A549 (cell line): Measurements from ENCODE around the gene TSPAN18. TPM values are rescaled to one million over a fixed set of nuclear protein-coding genes. Genes with fewer than 3 reads are reported as not detected.

Experiments used
- ATAC-seq, 2 experiments: fragments of 200-7000 bp in 1 of 2; fragments of >200 bp in 1 of 2; cut with Nextera tagmentation in 1 of 2; cut with Tn5 transposase in 1 of 2; 3 replicates each; pipeline versions ENCODE4 v1.8.0 to v1.9.1; 2018 to 2020; ENCODE audit warnings: mild to moderate bottlenecking in 1 of 2, moderate library complexity in 1 of 2
- CTCF ChIA-PET: fragments of 300-600 bp; sonication (Branson Sonifier 250); formaldehyde crosslinking; extraction: SDS; loops from one replicate; lab custom pipeline; 2021; ENCODE audit warnings: antibody characterized with exemption, inconsistent platforms; lab: Yijun Ruan, JAX
- POLR2A ChIA-PET: fragments of 350-600 bp; formaldehyde crosslinking; extraction: SDS; loops from one replicate; lab custom pipeline; 2021; ENCODE audit warnings: antibody characterized with exemption, inconsistent platforms; lab: Yijun Ruan, JAX
- DNase-seq, 2 experiments: peaks; one replicate each; pipeline versions ENCODE4 v3.0.0 to v3.0.0-alpha.2; 2011 to 2016; ENCODE audit warnings: low read depth in 1 of 2, low spot score in 1 of 2
- FAIRE-seq: peaks from 2 replicates; lab custom pipeline; 2011; peaks lifted over from hg19 to GRCh38; lab: Jason Lieb, UNC
- H3K27ac ChIP-seq, 2 experiments: fragments of >200 bp; sonication (Bioruptor Twin); formaldehyde crosslinking; 3 replicates each; pipeline ENCODE4 v1.5.1; 2016 to 2017
- H3K4me1 ChIP-seq: fragments of >200 bp; sonication (Bioruptor Twin); formaldehyde crosslinking; 3 replicates; pipeline ENCODE4 v1.6.1; 2016
- H3K4me2 ChIP-seq: fragments of >200 bp; sonication (Bioruptor Twin); formaldehyde crosslinking; 3 replicates; pipeline ENCODE4 v1.6.1; 2016
- H3K4me3 ChIP-seq: fragments of >200 bp; sonication (Bioruptor Twin); formaldehyde crosslinking; 3 replicates; pipeline ENCODE4 v1.5.1; 2016
- H3K9me3 ChIP-seq: fragments of >200 bp; sonication (Bioruptor Twin); formaldehyde crosslinking; 3 replicates; pipeline ENCODE4 v1.6.1; 2016
- CBX2 ChIP-seq: fragments of 200-600 bp; sonication (generic); IDR thresholded peaks from 2 replicates; pipeline ENCODE4 v1.6.1; 2016; ENCODE audit warnings: low read depth, mild to moderate bottlenecking, borderline replicate concordance
- CBX8 ChIP-seq: fragments of 200-600 bp; sonication (generic); IDR thresholded peaks from 2 replicates; pipeline ENCODE4 v1.6.1; 2016
- CEBPB ChIP-seq, 2 experiments: fragments of >200 bp in 1 of 2; sonication (Bioruptor Twin) in 1 of 2; formaldehyde crosslinking in 1 of 2; IDR thresholded peaks; 2 replicates each; pipeline ENCODE4 v1.6.1; 2012 to 2016
- CHD4 ChIP-seq: fragments of 200-600 bp; sonication (generic); IDR thresholded peaks from 2 replicates; pipeline ENCODE4 v1.6.1; 2016; ENCODE audit warnings: antibody characterized with exemption, mild to moderate bottlenecking, borderline replicate concordance
- CTCF ChIP-seq: fragments of >200 bp; sonication (Bioruptor Twin); formaldehyde crosslinking; IDR thresholded peaks from 3 replicates; pipeline ENCODE4 v1.5.1; 2016
- FOSB ChIP-seq: fragments of 250-450 bp; sonication (Bioruptor Pico); IDR thresholded peaks from 2 replicates; pipeline ENCODE4 v1.5.0; 2020; ENCODE audit warnings: mild to moderate bottlenecking, moderate library complexity
- HES2 ChIP-seq: fragments of >200 bp; sonication (Bioruptor Twin); formaldehyde crosslinking; IDR thresholded peaks from 2 replicates; pipeline ENCODE4 v1.6.1; 2016
- HEYL ChIP-seq: fragments of 250-450 bp; sonication (Bioruptor Pico); IDR thresholded peaks from 2 replicates; pipeline ENCODE4 v1.8.0; 2021; ENCODE audit warnings: mild to moderate bottlenecking, moderate library complexity
- HOXB13 ChIP-seq: fragments of 250-450 bp; sonication (Bioruptor Pico); IDR thresholded peaks from 2 replicates; pipeline ENCODE4 v1.5.0; 2020; ENCODE audit warnings: low read depth, mild to moderate bottlenecking, moderate library complexity
- KDM1A ChIP-seq: fragments of 200-600 bp; sonication (generic); IDR thresholded peaks from 2 replicates; pipeline ENCODE4 v1.6.1; 2016; ENCODE audit warnings: low read depth, mild to moderate bottlenecking
- MAZ ChIP-seq: fragments of 150-350 bp; IDR thresholded peaks from 2 replicates; pipeline ENCODE4 v1.6.1; 2014; ENCODE audit warnings: antibody characterized with exemption, low read depth, low read length, borderline replicate concordance
- MYC ChIP-seq: IDR thresholded peaks from 2 replicates; pipeline ENCODE4 v1.6.1; 2012; ENCODE audit warnings: mild to moderate bottlenecking, inconsistent platforms, low read length, improper control_type of control experiment, borderline replicate concordance
- NR3C1 ChIP-seq: fragments of >200 bp; sonication (Bioruptor Twin); formaldehyde crosslinking; IDR thresholded peaks from 3 replicates; pipeline ENCODE4 v1.6.1; 2017
- POLR2AphosphoS2 ChIP-seq: conservative IDR thresholded peaks from 2 replicates; pipeline ENCODE4 v1.6.1; 2012; ENCODE audit warnings: low read length, improper control_type of control experiment, inconsistent platforms
- RAD21 ChIP-seq, 2 experiments: fragments of >200 bp in 1 of 2; sonication (Bioruptor Twin) in 1 of 2; formaldehyde crosslinking in 1 of 2; IDR thresholded peaks in 1 of 2; conservative IDR thresholded peaks in 1 of 2; 2 replicates in 1 of 2; 3 replicates in 1 of 2; pipeline ENCODE4 v1.6.1; 2012 to 2018; ENCODE audit warnings: inconsistent platforms in 1 of 2
- RNF2 ChIP-seq: fragments of 200-600 bp; sonication (generic); IDR thresholded peaks from 2 replicates; pipeline ENCODE4 v1.6.1; 2016; ENCODE audit warnings: low read depth, mild to moderate bottlenecking, antibody characterized with exemption, moderate library complexity, borderline replicate concordance
- SMC3 ChIP-seq: fragments of >200 bp; sonication (Bioruptor Twin); formaldehyde crosslinking; IDR thresholded peaks from 3 replicates; pipeline ENCODE4 v1.6.1; 2018; ENCODE audit warnings: inconsistent platforms
- SREBF2 ChIP-seq: fragments of 450-650 bp; IDR thresholded peaks from 2 replicates; pipeline ENCODE4 v1.6.1; 2014; ENCODE audit warnings: mild to moderate bottlenecking, moderate library complexity
- WGBS: methylation state at CpG from one replicate; pipeline ENCODE4 v1.1.6; 2017; ENCODE audit errors: missing lambda C conversion rate; 5-methylcytosine and 5-hydroxymethylcytosine counted together
- polyA plus RNA-seq, 4 experiments: library from polyadenylated mRNA; depleted of rRNA in 3 of 4; stranded (reverse); fragments of >200 nt; fragmentation: RNase III in 1 of 4; extraction: RNeasy Plus Mini Kit Qiagen cat#74134 plus additional on column Dnase treatment in 1 of 4; gene quantifications; 2 replicates in 3 of 4; 3 replicates in 1 of 4; pipeline ENCODE4 v1.2.3, GENCODE V29; 2011 to 2017

The TSPAN18 gene
- polyA plus RNA-seq, 2 of the 4 experiments (the other 2 are of a cell fraction) = 0.81 to 4.5 TPM

GRCh38 chr11:44948155-44948554 lies 221.4 kb downstream of the TSPAN18 start:
- no peak overlapping the region for H3K4me3 ChIP-seq

GRCh38 chr11:44949160-44950030 lies 222.6 kb downstream of the TSPAN18 start:
- WGBS = 8% methylated on average over 33 of the region's 57 CpGs
- Histone ChIP-seq H3K4me1 (peaks cover 16% of the 10 kb centered on the region), H3K9me3 (no peaks in the 10 kb centered on the region), H3K4me3 (peak overlapping the region; percentile 99), H3K27ac (peak overlapping the region; percentile 92 to 95), H3K4me2 (peak overlapping the region; percentile 99)
- peak; percentile 58 to 68 for DNase-seq
- CTCF ChIA-PET = interaction anchor here (0.8 to 24.5 kb wide), 16 partner anchors 8 to 329 kb away, joined by 3 to 1740 read pairs (median 4); no protein-coding TSS in a partner anchor
- FAIRE-seq = no peak
- no peak for TF ChIP-seq MAZ
- peak; percentile 60 for TF ChIP-seq CTCF
- no peak for TF ChIP-seq CHD4
- TF ChIP-seq RAD21 (conservative IDR thresholded peaks at IDR 0.05 in 1 of 2, IDR thresholded peaks at IDR 0.05 in 1 of 2) = 0 out of 5 replicates have a peak, but pooled peaks of 1 of the 2 experiments have one; percentile 20
- TF ChIP-seq CBX8 = no peak
- TF ChIP-seq HES2 = no peak
- no peak for TF ChIP-seq HOXB13 (CRISPR knock-in tag)
- peak; percentile 29; the same call in 2 of the 3 replicates for TF ChIP-seq SMC3
- ATAC-seq = peak; percentile 38 to 75
- POLR2A ChIA-PET = no interaction called here

More at GRCh38 chr11:44948155-44948554, 221.4 kb downstream of the TSPAN18 start:
- CTCF ChIA-PET = interaction anchor here (0.7 to 24.5 kb wide), 10 partner anchors 8 to 327 kb away, joined by 3 to 1740 read pairs (median 4); no protein-coding TSS in a partner anchor
- no peak overlapping the region for H3K27ac ChIP-seq
- no peak for DNase-seq
- FAIRE-seq = no peak
- H3K4me1 ChIP-seq = peaks cover 12% of the 10 kb centered on the region; the same call in 2 of the 3 replicates
- POLR2A ChIA-PET = no interaction called here
- TF ChIP-seq MYC (no peak), RNF2 (no peak), CHD4 (no peak), POLR2AphosphoS2 (no peak), NR3C1 (no peak), CEBPB (IDR thresholded peaks at IDR 0.05) (no peak), CBX2 (no peak), FOSB (no peak), SREBF2 (no peak)
- no peak overlapping the region for H3K4me2 ChIP-seq
- H3K9me3 ChIP-seq = no peaks in the 10 kb centered on the region
- ATAC-seq = no peak
- WGBS = 93% methylated on average over 3 of the region's 3 CpGs

- Histone ChIP-seq H3K9me3 (no peaks in the 10 kb centered on the region), H3K4me3 (peak overlapping the region; percentile 99), H3K4me2 (peak overlapping the region; percentile 99), H3K4me1 (peaks cover 23% of the 10 kb centered on the region), H3K27ac (peak overlapping the region; percentile 92 to 95)
- no peak for DNase-seq
- no peak for FAIRE-seq
- WGBS = 0% methylated on average over 18 of the region's 63 CpGs
- ATAC-seq = peak; percentile 26 to 31; a peak in 5 of 6 replicates
- ChIA-PET POLR2A (no interaction called here), CTCF (interaction anchor here (0.8 to 1.6 kb wide), 12 partner anchors 9 to 154 kb away, joined by 3 to 12 read pairs (median 4); no protein-coding TSS in a partner anchor)
- TF ChIP-seq KDM1A (no peak), HEYL (CRISPR knock-in tag) (no peak)
These were observed 223.4 kb downstream of the TSPAN18 start for GRCh38 chr11:44950031-44950624.
